Astrocyte (in vitro differentiated cells and primary cell): ENCODE measurements around the gene PLEKHM3. TPM values are rescaled to one million over a fixed set of nuclear protein-coding genes. Genes with fewer than 3 reads are reported as not detected.

Experiments used
- DNase-seq: peaks from one replicate; pipeline ENCODE4 v3.0.0-alpha.2; 2010; ENCODE audit warnings: low read depth
- FAIRE-seq: peaks from 2 replicates; lab custom pipeline; 2011; peaks lifted over from hg19 to GRCh38; lab: Jason Lieb, UNC
- H2AFZ ChIP-seq: 2 replicates; pipeline ENCODE4 v1.6.0; 2012; ENCODE audit warnings: low read depth, low read length, inconsistent platforms
- H3K27ac ChIP-seq: 2 replicates; pipeline ENCODE4 v1.5.1; 2011; ENCODE audit warnings: low read depth, low read length, inconsistent platforms
- H3K27me3 ChIP-seq: 2 replicates; pipeline ENCODE4 v1.6.0; 2011; ENCODE audit warnings: low read length, inconsistent platforms; ENCODE audit not compliant: insufficient read depth
- H3K36me3 ChIP-seq: 2 replicates; pipeline ENCODE4 v1.5.1; 2011; ENCODE audit warnings: low read length, inconsistent platforms; ENCODE audit not compliant: insufficient read depth
- H3K4me1 ChIP-seq: 2 replicates; pipeline ENCODE4 v1.5.1; 2011; ENCODE audit warnings: low read length, inconsistent platforms; ENCODE audit not compliant: insufficient read depth
- H3K4me2 ChIP-seq: 2 replicates; pipeline ENCODE4 v1.6.0; 2012; ENCODE audit warnings: low read length, inconsistent platforms
- H3K4me3 ChIP-seq: 2 replicates; pipeline ENCODE4 v1.5.1; 2011; ENCODE audit warnings: low read depth, mild to moderate bottlenecking, low read length, inconsistent platforms; ENCODE audit not compliant: insufficient read depth
- H3K79me2 ChIP-seq: 2 replicates; pipeline ENCODE4 v1.6.0; 2012; ENCODE audit warnings: mild to moderate bottlenecking, low read length, inconsistent platforms; ENCODE audit not compliant: insufficient read depth
- H3K9ac ChIP-seq: 2 replicates; pipeline ENCODE4 v1.6.0; 2012; ENCODE audit warnings: mild to moderate bottlenecking, low read length, inconsistent platforms
- H3K9me3 ChIP-seq: 2 replicates; pipeline ENCODE4 v1.5.1; 2012; ENCODE audit warnings: low read depth, mild to moderate bottlenecking, low read length, inconsistent platforms; ENCODE audit not compliant: insufficient read depth
- H4K20me1 ChIP-seq: 2 replicates; pipeline ENCODE4 v1.6.0; 2012; ENCODE audit warnings: low read length, inconsistent platforms; ENCODE audit not compliant: insufficient read depth
- H3K27ac Mint-ChIP-seq: one replicate; pipeline ENCODE4 v1.8.0; 2021; ENCODE audit warnings: mild to moderate bottlenecking, mixed read lengths; ENCODE audit not compliant: unreplicated experiment
- H3K27me3 Mint-ChIP-seq: one replicate; pipeline ENCODE4 v1.8.0; 2021; ENCODE audit warnings: low read depth, mixed read lengths; ENCODE audit not compliant: unreplicated experiment
- H3K36me3 Mint-ChIP-seq: one replicate; pipeline ENCODE4 v1.8.0; 2021; ENCODE audit warnings: low read depth, mixed read lengths; ENCODE audit not compliant: unreplicated experiment
- H3K4me1 Mint-ChIP-seq: one replicate; pipeline ENCODE4 v1.8.0; 2021; ENCODE audit warnings: low read depth, mixed read lengths; ENCODE audit not compliant: unreplicated experiment
- H3K4me3 Mint-ChIP-seq: one replicate; pipeline ENCODE4 v1.8.0; 2021; ENCODE audit warnings: mild to moderate bottlenecking, moderate library complexity, mixed read lengths; ENCODE audit not compliant: unreplicated experiment
- H3K9me3 Mint-ChIP-seq: one replicate; pipeline ENCODE4 v1.8.0; 2021; ENCODE audit warnings: mild to moderate bottlenecking, mixed read lengths; ENCODE audit not compliant: unreplicated experiment
- EZH2 ChIP-seq: IDR thresholded peaks from 2 replicates; pipeline ENCODE4 v1.6.1; 2012; ENCODE audit warnings: mild to moderate bottlenecking, low read length, inconsistent platforms; ENCODE audit not compliant: insufficient read depth
- total RNA-seq: library from RNA; stranded (reverse); gene quantifications from 2 replicates; pipeline ENCODE4 v1.2.1, GENCODE V29; 2021
- TF ChIP-seq, protein P1 (sequence below): IDR thresholded peaks from 2 replicates; pipeline ENCODE4 v1.5.1; 2011; ENCODE audit warnings: low read depth, mild to moderate bottlenecking, inconsistent platforms, low read length, moderate library complexity; ENCODE audit not compliant: insufficient read depth

Gene PLEKHM3
- total RNA-seq, 1 donor from 2014 or later, result 9.1 TPM

DNA sequence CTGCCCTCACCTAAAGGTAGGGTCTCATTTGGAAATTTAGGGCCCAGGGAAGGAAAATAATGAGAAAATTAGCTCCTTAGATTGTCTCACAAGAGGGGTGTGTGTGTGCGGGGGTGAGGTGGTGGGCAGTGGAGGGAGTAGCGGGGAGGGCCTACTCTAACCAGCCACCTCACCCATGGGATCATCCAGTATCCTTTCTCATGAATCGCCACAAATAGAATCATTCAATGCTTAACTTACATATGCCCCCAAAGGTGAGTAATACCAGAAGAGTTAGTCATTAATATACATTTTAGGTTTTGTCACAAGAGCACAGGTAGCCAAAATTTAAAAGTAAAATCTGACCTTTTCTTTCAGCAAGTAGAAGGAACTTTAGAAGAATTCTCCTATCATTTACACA, 122.1 kb downstream of the PLEKHM3 start:
- Mint-ChIP-seq H3K4me3 (no peak overlapping the region), H3K9me3 (no peaks in the 10 kb centered on the region), H3K27ac (no peak overlapping the region), H3K27me3 (no peaks in the 10 kb centered on the region), H3K36me3 (no peaks in the 10 kb centered on the region), H3K4me1 (no peaks in the 10 kb centered on the region)
- H3K4me1 ChIP-seq, result no peaks in the 10 kb centered on the region
- FAIRE-seq (no peak), DNase-seq (no peak)
- no peak overlapping the region for H3K4me3 ChIP-seq
- H3K79me2 ChIP-seq, result no peaks in the 10 kb centered on the region
- no peaks in the 10 kb centered on the region for H3K27me3 ChIP-seq
- no peaks in the 10 kb centered on the region for H3K36me3 ChIP-seq
- no peaks in the 10 kb centered on the region for H4K20me1 ChIP-seq
- H3K9me3 ChIP-seq, result no peaks in the 10 kb centered on the region
- no peak for TF ChIP-seq EZH2
- TF ChIP-seq, protein P1, sequence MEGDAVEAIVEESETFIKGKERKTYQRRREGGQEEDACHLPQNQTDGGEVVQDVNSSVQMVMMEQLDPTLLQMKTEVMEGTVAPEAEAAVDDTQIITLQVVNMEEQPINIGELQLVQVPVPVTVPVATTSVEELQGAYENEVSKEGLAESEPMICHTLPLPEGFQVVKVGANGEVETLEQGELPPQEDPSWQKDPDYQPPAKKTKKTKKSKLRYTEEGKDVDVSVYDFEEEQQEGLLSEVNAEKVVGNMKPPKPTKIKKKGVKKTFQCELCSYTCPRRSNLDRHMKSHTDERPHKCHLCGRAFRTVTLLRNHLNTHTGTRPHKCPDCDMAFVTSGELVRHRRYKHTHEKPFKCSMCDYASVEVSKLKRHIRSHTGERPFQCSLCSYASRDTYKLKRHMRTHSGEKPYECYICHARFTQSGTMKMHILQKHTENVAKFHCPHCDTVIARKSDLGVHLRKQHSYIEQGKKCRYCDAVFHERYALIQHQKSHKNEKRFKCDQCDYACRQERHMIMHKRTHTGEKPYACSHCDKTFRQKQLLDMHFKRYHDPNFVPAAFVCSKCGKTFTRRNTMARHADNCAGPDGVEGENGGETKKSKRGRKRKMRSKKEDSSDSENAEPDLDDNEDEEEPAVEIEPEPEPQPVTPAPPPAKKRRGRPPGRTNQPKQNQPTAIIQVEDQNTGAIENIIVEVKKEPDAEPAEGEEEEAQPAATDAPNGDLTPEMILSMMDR, result no peak
- no peak overlapping the region for H3K9ac ChIP-seq
- H3K27ac ChIP-seq, result no peak overlapping the region
- no peak overlapping the region for H3K4me2 ChIP-seq
- H2AFZ ChIP-seq, result no peak overlapping the region

GRCh38 chr2:207902821-207903220, 122.5 kb downstream of the PLEKHM3 start:
- Mint-ChIP-seq H3K9me3 (no peaks in the 10 kb centered on the region), H3K36me3 (no peaks in the 10 kb centered on the region), H3K27ac (no peak overlapping the region), H3K27me3 (no peaks in the 10 kb centered on the region), H3K4me1 (no peaks in the 10 kb centered on the region), H3K4me3 (no peak overlapping the region)
- H4K20me1 ChIP-seq, result no peaks in the 10 kb centered on the region
- H3K9ac ChIP-seq, result no peak overlapping the region
- no peaks in the 10 kb centered on the region for H3K36me3 ChIP-seq
- no peaks in the 10 kb centered on the region for H3K9me3 ChIP-seq
- no peak overlapping the region for H3K27ac ChIP-seq
- DNase-seq (no peak), FAIRE-seq (no peak)
- H2AFZ ChIP-seq, result no peak overlapping the region
- no peak for TF ChIP-seq EZH2
- TF ChIP-seq, protein P1, result no peak
- H3K4me1 ChIP-seq, result no peaks in the 10 kb centered on the region
- H3K4me2 ChIP-seq, result no peak overlapping the region
- no peaks in the 10 kb centered on the region for H3K79me2 ChIP-seq
- H3K4me3 ChIP-seq, result no peak overlapping the region
- no peaks in the 10 kb centered on the region for H3K27me3 ChIP-seq

- TF ChIP-seq EZH2, result no peak
- TF ChIP-seq, protein P1, result no peak
- Histone ChIP-seq H3K4me3 (no peak overlapping the region), H3K4me2 (no peak overlapping the region), H3K4me1 (no peaks in the 10 kb centered on the region), H2AFZ (no peak overlapping the region), H3K79me2 (no peaks in the 10 kb centered on the region), H3K27me3 (no peaks in the 10 kb centered on the region), H3K36me3 (no peaks in the 10 kb centered on the region), H3K9ac (no peak overlapping the region), H3K27ac (no peak overlapping the region), H4K20me1 (no peaks in the 10 kb centered on the region), H3K9me3 (no peaks in the 10 kb centered on the region)
- DNase-seq (no peak), FAIRE-seq (no peak)
- Mint-ChIP-seq H3K9me3 (no peaks in the 10 kb centered on the region), H3K4me1 (no peaks in the 10 kb centered on the region), H3K36me3 (no peaks in the 10 kb centered on the region), H3K27me3 (no peaks in the 10 kb centered on the region), H3K4me3 (no peak overlapping the region), H3K27ac (no peak overlapping the region)
Measured at GRCh38 chr2:207901829-207902228, 123.5 kb downstream of the PLEKHM3 start.
